H1 (cell line): Measurements from ENCODE around the gene EPHA5. TPM values are rescaled to one million over a fixed set of nuclear protein-coding genes. Genes with fewer than 3 reads are reported as not detected.

Source experiments
- CTCF ChIA-PET: fragments of 300-600 bp; sonication (Branson Sonifier 250); formaldehyde crosslinking; loops from one replicate; lab custom pipeline; 2021; ENCODE audit not compliant: partially characterized antibody; lab: Charles Lee
- POLR2A ChIA-PET: fragments of 300-600 bp; sonication (Branson Sonifier 250); formaldehyde crosslinking; loops from one replicate; lab custom pipeline; 2021; ENCODE audit warnings: inconsistent platforms; ENCODE audit not compliant: partially characterized antibody; lab: Charles Lee
- DNase-seq, 2 experiments: peaks; one replicate each; pipeline versions ENCODE4 v3.0.0 to v3.0.0-alpha.2; 2010 to 2022; ENCODE audit warnings: low spot score in 2 of 2, low read depth in 1 of 2, mixed read lengths in 1 of 2
- FAIRE-seq: peaks from 2 replicates; lab custom pipeline; 2011; peaks lifted over from hg19 to GRCh38; lab: Jason Lieb, UNC
- H2AFZ ChIP-seq: 2 replicates; pipeline ENCODE4 v1.8.1; 2012; ENCODE audit warnings: low read length, inconsistent platforms
- H2AK5ac ChIP-seq: 2 replicates; pipeline ENCODE4 v1.6.1; 2013; ENCODE audit warnings: low read depth, low read length
- H2BK120ac ChIP-seq: replicated peaks from 2 replicates; pipeline ENCODE3; 2013; ENCODE audit warnings: low read depth, low read length, inconsistent platforms
- H2BK12ac ChIP-seq: 2 replicates; pipeline ENCODE4 v1.6.1; 2013; ENCODE audit warnings: low read depth, low read length
- H2BK15ac ChIP-seq: 2 replicates; pipeline ENCODE4 v1.6.1; 2013; ENCODE audit warnings: low read length
- H2BK20ac ChIP-seq: 2 replicates; pipeline ENCODE4 v1.6.1; 2013; ENCODE audit warnings: low read length
- H2BK5ac ChIP-seq: 2 replicates; pipeline ENCODE4 v1.6.1; 2013; ENCODE audit warnings: low read depth, low read length
- H3K14ac ChIP-seq: 2 replicates; pipeline ENCODE4 v1.6.1; 2013; ENCODE audit warnings: inconsistent platforms; ENCODE audit not compliant: insufficient read length
- H3K18ac ChIP-seq: 2 replicates; pipeline ENCODE4 v1.6.1; 2013; ENCODE audit warnings: low read length; ENCODE audit errors: extremely low read depth
- H3K23ac ChIP-seq: 2 replicates; pipeline ENCODE4 v1.6.1; 2013; ENCODE audit warnings: inconsistent platforms; ENCODE audit not compliant: insufficient read length
- H3K23me2 ChIP-seq: 2 replicates; pipeline ENCODE4 v1.6.1; 2013; ENCODE audit warnings: low read depth, low read length
- H3K27ac ChIP-seq: 2 replicates; pipeline ENCODE4 v1.6.1; 2011; ENCODE audit warnings: low read depth, low read length, inconsistent platforms
- H3K27me3 ChIP-seq, 4 experiments: replicated peaks in 1 of 4; 1 replicate in 1 of 4; 2 replicates in 3 of 4; pipeline versions ENCODE4 v1.6.1 to v1.8.1; 2011 to 2013; ENCODE audit warnings: low read length in 3 of 4, mild to moderate bottlenecking in 3 of 4, inconsistent platforms in 2 of 4, mixed read lengths in 2 of 4, moderate library complexity in 1 of 4; ENCODE audit not compliant: control insufficient read depth in 3 of 4, insufficient read depth in 3 of 4; ENCODE audit errors: extremely low read depth in 1 of 4
- H3K36me3 ChIP-seq, 4 experiments: 2 replicates each; pipeline versions ENCODE4 v1.6.1 to v1.8.1; 2011 to 2013; ENCODE audit warnings: mild to moderate bottlenecking in 4 of 4, low read length in 3 of 4, moderate library complexity in 2 of 4, control low read depth in 1 of 4, inconsistent platforms in 1 of 4; ENCODE audit not compliant: insufficient read depth in 4 of 4, control insufficient read depth in 2 of 4
- H3K4ac ChIP-seq: replicated peaks from 2 replicates; pipeline ENCODE3; 2013; ENCODE audit warnings: low read length, low read depth, mixed read lengths, inconsistent platforms; ENCODE audit not compliant: insufficient read length
- H3K4me1 ChIP-seq, 4 experiments: replicated peaks in 1 of 4; 1 replicate in 1 of 4; 2 replicates in 3 of 4; pipeline versions ENCODE4 v1.6.1 to v1.8.1; 2011 to 2013; ENCODE audit warnings: low read length in 3 of 4, inconsistent platforms in 2 of 4, mixed read lengths in 1 of 4; ENCODE audit not compliant: insufficient read depth in 4 of 4, control insufficient read depth in 3 of 4
- H3K4me2 ChIP-seq, 2 experiments: 2 replicates each; pipeline versions ENCODE4 v1.6.1 to v1.8.1; 2011 to 2013; ENCODE audit warnings: low read depth in 2 of 2, low read length in 2 of 2, control low read depth in 1 of 2, inconsistent platforms in 1 of 2, mild to moderate bottlenecking in 1 of 2; ENCODE audit not compliant: insufficient read depth in 1 of 2
- H3K4me3 ChIP-seq, 4 experiments: fragments of 200-600, 300-600 bp in 1 of 4; sonication (generic), shearing (Covaris generic), sonication (Bioruptor Twin) in 1 of 4; 2 replicates each; pipeline versions ENCODE4 v1.5.1 to v1.8.1; 2011 to 2016; ENCODE audit warnings: low read length in 4 of 4, low read depth in 3 of 4, control low read depth in 2 of 4, inconsistent platforms in 2 of 4, mild to moderate bottlenecking in 2 of 4, mixed read lengths in 1 of 4, moderate library complexity in 1 of 4; ENCODE audit not compliant: insufficient read depth in 2 of 4; ENCODE audit errors: extremely low read depth in 1 of 4
- H3K56ac ChIP-seq: replicated peaks from 2 replicates; pipeline ENCODE3; 2013; ENCODE audit warnings: low read depth, mild to moderate bottlenecking, mixed read lengths, low read length, inconsistent platforms; ENCODE audit not compliant: insufficient read length
- H3K79me1 ChIP-seq: 2 replicates; pipeline ENCODE4 v1.6.1; 2013; ENCODE audit warnings: low read depth, low read length, control low read depth
- H3K79me2 ChIP-seq, 2 experiments: 2 replicates each; pipeline versions ENCODE4 v1.6.1 to v1.8.1; 2012 to 2013; ENCODE audit warnings: low read length in 2 of 2, mild to moderate bottlenecking in 2 of 2, inconsistent platforms in 1 of 2; ENCODE audit not compliant: insufficient read depth in 2 of 2, control insufficient read depth in 1 of 2
- H3K9ac ChIP-seq, 4 experiments: replicated peaks in 1 of 4; 1 replicate in 1 of 4; 2 replicates in 3 of 4; pipeline versions ENCODE4 v1.6.1 to v1.8.1; 2011 to 2013; ENCODE audit warnings: low read depth in 3 of 4, low read length in 3 of 4, control low read depth in 2 of 4, mild to moderate bottlenecking in 2 of 4, moderate library complexity in 2 of 4, inconsistent platforms in 1 of 4; ENCODE audit errors: extremely low read depth in 1 of 4
- H3K9me3 ChIP-seq, 2 experiments: 2 replicates each; pipeline versions ENCODE4 v1.6.1 to v1.8.1; 2012 to 2013; ENCODE audit warnings: mild to moderate bottlenecking in 2 of 2, moderate library complexity in 2 of 2, control low read depth in 1 of 2, inconsistent platforms in 1 of 2, low read depth in 1 of 2, low read length in 1 of 2, mixed read lengths in 1 of 2; ENCODE audit not compliant: insufficient read depth in 2 of 2
- H4K20me1 ChIP-seq, 2 experiments: replicated peaks in 1 of 2; 2 replicates each; pipeline versions ENCODE3 to v1.8.1; 2011 to 2013; ENCODE audit warnings: inconsistent platforms in 2 of 2, low read length in 2 of 2, mild to moderate bottlenecking in 1 of 2; ENCODE audit not compliant: insufficient read depth in 2 of 2, control insufficient read depth in 1 of 2
- H4K5ac ChIP-seq: 2 replicates; pipeline ENCODE4 v1.6.1; 2013; ENCODE audit warnings: low read length, low read depth, mixed read lengths, inconsistent platforms; ENCODE audit not compliant: insufficient read length
- H4K8ac ChIP-seq: 2 replicates; pipeline ENCODE4 v1.8.0; 2013; ENCODE audit warnings: mild to moderate bottlenecking, moderate library complexity, low read length, inconsistent platforms; ENCODE audit not compliant: insufficient read depth; ENCODE audit errors: extremely low read depth
- H4K91ac ChIP-seq: replicated peaks from 2 replicates; pipeline ENCODE3; 2013; ENCODE audit warnings: low read length, mixed read lengths, inconsistent platforms; ENCODE audit not compliant: insufficient read length
- CHD1 ChIP-seq: IDR thresholded peaks from 2 replicates; pipeline ENCODE4 v1.6.1; 2012; ENCODE audit warnings: low read depth, low read length, improper control_type of control experiment
- RNF2 ChIP-seq: fragments of 200-900, 300-1000 bp; sonication (generic); IDR thresholded peaks from 2 replicates; pipeline ENCODE4 v1.7.1; 2016; ENCODE audit warnings: borderline replicate concordance, low read depth, mild to moderate bottlenecking, antibody characterized with exemption, low read length; ENCODE audit not compliant: poor library complexity, severe bottlenecking; ENCODE audit errors: missing control alignments
- TBP ChIP-seq: IDR thresholded peaks from 2 replicates; pipeline ENCODE4 v1.6.1; 2011; ENCODE audit warnings: low read depth, low read length, improper control_type of control experiment
- WGBS, 2 experiments: shearing (Covaris generic) in 1 of 2; methylation state at CpG; one replicate each; pipeline versions ENCODE4 v1.1.6 to v1.1.7; 2013 to 2015; ENCODE audit warnings: low lambda C conversion rate in 2 of 2, mixed read lengths in 2 of 2, inconsistent platforms in 1 of 2, low coverage in 1 of 2, missing lambda C conversion rate in 1 of 2; ENCODE audit not compliant: insufficient replicate concordance in 2 of 2, insufficient coverage in 1 of 2, insufficient read length in 1 of 2; ENCODE audit errors: extremely low coverage in 1 of 2, missing lambda C conversion rate in 1 of 2; 5-methylcytosine and 5-hydroxymethylcytosine counted together
- polyA plus RNA-seq, 7 experiments: library from polyadenylated mRNA; depleted of rRNA in 3 of 7; stranded (reverse) in 5 of 7; unstranded in 2 of 7; fragments of >200 nt in 5 of 7; fragments of 200-250 nt in 2 of 7; gene quantifications; 1 replicate in 5 of 7; 2 replicates in 1 of 7; 4 replicates in 1 of 7; pipeline versions ENCODE4 v1.2.1 to v1.2.3, GENCODE V29; 2011 to 2013; ENCODE audit warnings: missing spikeins in 2 of 7, mixed read lengths in 2 of 7
- total RNA-seq: library from RNA; stranded (reverse); fragmentation: NEBNext Ultra II Directional; extraction: Animal tissue kit (Norgen Biotek cat#: 25700); gene quantifications from 2 replicates; pipeline ENCODE4 v1.2.1, GENCODE V29; 2021

The EPHA5 gene
- total and polyA plus RNA-seq, 2 of the 8 experiments (the other 6 are each of a cell fraction or from before 2014, with no cell fraction given) = 0.03 to 0.11 TPM

- TF ChIP-seq TBP (no peak), RNF2 (no peak), CHD1 (no peak)
- Histone ChIP-seq H3K79me2 (no peaks in the 10 kb centered on the region), H3K27me3 (no peaks in the 10 kb centered on the region), H4K20me1 (no peaks in the 10 kb centered on the region), H2BK120ac (no peak overlapping the region), H2BK12ac (no peak overlapping the region), H3K27ac (no peak overlapping the region), H3K4me3 (no peak overlapping the region), H3K14ac (no peak overlapping the region), H3K9ac (no peak overlapping the region), H3K23ac (no peak overlapping the region), H2AFZ (no peak overlapping the region), H3K4me1 (peaks cover 0 to 1% (median under 1%) of the 10 kb centered on the region in 4 experiments; a peak in 2 of 7 replicates), H3K23me2 (no peaks in the 10 kb centered on the region), H3K56ac (no peak overlapping the region), H4K5ac (no peak overlapping the region), H3K18ac (no peak overlapping the region), H2BK20ac (no peak overlapping the region), H2BK15ac (no peak overlapping the region), H3K9me3 (no peaks in the 10 kb centered on the region), H3K79me1 (no peaks in the 10 kb centered on the region), H2AK5ac (no peak overlapping the region), H3K4me2 (no peak overlapping the region), H3K4ac (no peak overlapping the region), H4K91ac (no peak overlapping the region), H4K8ac (no peak overlapping the region), H3K36me3 (no peaks in the 10 kb centered on the region), H2BK5ac (no peak overlapping the region)
- POLR2A ChIA-PET = no interaction called here
- FAIRE-seq = no peak
- WGBS, 2 experiments = 100% methylated on average over 1 of the region's 1 CpG; no CpG with 5 or more reads in 1 of the 2 experiments
- DNase-seq = no peak
- CTCF ChIA-PET = no interaction called here
Measured at GRCh38 chr4:65495439-65495838, 174.8 kb downstream of the EPHA5 start.
